HUDEP-2 (cell line): ENCODE data around the gene AWAT2.
"Not testable (repeated sequence)": the region's sequence is repeated elsewhere in the genome, so short reads cannot be mapped to it uniquely, and the experiment has no call there.

Experiments used
- DNase-seq, 76 experiments: peaks; one replicate each; lab custom pipeline; 2025; ENCODE audit not compliant: unreplicated experiment in 76 of 76; lab: John Stamatoyannopoulos, UW

AWAT2 gene

DNA sequence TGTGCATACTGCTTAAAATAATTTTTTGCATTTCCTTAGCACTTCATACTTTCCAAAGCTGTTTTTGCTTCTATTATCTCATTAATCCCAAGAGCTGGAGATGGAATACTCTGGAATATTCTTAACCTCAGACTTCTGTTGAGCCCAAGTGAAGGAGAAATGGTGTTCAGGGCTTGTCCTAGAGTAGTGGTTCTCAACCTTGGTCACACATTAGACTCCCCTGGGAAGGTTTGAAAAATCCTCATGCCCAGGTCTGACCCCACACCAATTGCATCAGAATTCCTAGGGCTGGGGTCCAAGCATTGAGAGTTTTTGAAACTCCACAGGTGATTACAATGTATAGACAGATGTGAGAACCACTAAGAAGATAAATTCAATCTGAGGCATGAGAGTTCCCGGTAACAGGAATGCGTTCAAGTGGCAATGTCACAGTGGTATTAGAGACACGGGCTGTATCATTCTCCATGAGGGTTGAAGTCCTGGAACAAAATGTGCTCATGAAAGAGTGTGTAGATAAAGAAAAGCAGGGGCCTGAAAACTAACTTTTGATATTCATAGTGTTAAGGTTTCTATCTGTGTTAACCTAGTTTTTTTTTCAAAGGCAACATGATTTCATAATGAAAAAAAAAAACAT, 47.9 kb downstream of the AWAT2 start:
- no peak for DNase-seq

DNA sequence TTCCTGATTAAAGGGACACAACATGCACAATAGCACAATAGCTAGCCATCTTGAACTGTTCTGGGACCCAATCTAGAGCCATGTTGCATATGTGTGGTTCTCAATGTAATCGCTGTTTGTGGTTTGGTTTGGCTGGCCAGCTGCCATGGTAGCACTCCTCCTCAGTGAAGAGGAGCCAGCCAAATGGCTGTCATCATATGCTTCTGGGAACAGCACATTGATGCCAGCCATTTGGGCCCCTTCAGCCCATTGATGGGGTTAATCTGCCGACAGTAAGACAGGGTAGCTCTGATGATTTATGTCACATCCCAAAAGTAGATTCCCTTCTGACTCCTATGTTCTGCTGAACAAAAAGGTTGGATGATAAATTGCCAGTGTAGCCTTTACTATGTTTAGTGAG, 48.5 kb downstream of the AWAT2 start:
- DNase-seq: peak in 11 of 76 experiments; percentile 0 to 10 (median 1)

DNA sequence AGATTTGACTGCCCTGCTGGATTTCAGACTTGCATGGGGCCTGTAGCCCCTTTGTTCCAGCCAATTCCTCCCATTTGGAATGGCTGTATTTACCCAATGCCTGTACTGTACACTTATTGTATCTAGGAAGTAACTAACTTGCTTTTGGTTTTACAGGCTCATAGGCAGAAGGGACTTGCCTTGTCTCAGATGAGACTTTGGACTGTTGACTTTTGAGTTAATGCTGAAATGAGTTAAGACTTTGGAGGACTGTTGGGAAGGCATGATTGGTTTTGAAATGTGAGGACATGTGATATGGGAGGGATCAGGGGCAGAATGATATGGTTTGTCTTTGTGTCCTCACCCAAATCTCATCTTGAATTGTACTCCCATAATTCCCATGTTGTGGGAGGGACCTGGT, 51.4 kb downstream of the AWAT2 start:
- DNase-seq: not testable (repeated sequence)

DNA sequence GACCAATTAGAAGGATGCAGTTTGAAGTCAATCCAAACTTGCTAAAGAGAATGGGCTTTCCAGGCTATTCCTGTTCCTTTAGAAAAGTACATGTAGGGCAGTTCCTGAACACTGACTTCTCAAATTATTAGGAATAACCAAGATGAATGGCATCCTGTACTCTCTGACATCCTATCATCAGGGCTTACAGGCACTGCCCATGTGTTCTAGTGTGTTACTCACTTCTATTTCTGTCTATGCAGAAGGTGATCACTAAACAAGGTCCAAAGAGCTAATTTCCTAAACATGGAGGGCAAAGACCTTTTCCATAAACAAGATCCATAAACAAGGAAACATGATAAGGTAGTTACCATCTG, 53.6 kb downstream of the AWAT2 start:
- no peak for DNase-seq

DNA sequence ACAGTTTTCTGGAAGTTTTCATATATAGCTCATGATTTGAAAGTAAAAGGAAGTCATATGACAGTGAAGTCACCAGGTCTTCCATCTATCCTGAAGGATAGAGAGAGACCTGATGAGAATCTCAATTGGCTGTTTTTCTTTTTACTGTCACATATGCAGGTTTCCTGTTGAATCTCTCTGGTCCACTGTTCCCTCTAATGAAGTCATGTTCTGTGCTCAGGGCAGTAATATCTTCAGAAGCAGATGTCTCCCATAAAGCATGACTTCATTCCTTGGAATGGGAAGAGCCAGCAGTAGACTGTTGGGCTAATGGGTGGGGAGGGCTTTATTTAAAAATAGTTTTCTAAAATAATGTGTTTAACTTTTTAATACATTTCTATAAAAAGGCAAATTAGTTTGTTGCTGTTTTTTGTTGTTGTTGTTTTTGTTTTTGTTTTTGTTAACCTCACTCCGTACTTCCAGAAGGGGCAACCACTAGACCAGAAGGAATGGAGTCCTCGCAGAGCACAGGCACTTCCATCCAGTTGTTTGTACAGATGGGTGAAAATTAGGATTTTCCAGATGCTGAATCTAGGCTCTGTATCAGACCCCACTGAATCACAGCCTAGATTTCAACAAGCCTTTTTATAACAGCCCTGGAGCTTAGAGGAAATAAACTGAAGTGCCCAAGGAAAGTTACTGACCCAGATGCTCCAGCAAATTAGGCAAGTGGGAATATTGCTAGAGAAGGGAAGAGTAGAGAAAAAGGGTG, 54.2 kb downstream of the AWAT2 start:
- DNase-seq: no peak

DNA sequence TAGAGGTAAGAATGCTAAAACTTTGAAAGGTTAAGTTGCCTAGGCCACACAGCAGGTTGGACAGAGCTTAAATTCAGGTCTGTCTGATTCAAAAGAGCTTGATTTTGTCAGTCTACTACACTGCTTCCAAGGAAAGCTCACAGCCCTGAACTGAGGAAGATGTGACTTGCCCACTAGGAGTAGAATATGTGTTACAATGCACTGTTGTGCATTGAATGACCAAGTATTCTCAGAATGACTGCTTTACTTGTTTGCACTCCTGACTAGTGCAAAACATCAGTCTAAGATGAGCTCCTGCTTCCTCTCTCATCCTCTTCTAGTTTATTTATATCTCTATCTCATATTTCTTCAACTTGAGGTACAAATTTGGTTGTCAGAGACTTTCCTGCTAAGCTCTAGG, 56.2 kb downstream of the AWAT2 start:
- no peak for DNase-seq

DNA sequence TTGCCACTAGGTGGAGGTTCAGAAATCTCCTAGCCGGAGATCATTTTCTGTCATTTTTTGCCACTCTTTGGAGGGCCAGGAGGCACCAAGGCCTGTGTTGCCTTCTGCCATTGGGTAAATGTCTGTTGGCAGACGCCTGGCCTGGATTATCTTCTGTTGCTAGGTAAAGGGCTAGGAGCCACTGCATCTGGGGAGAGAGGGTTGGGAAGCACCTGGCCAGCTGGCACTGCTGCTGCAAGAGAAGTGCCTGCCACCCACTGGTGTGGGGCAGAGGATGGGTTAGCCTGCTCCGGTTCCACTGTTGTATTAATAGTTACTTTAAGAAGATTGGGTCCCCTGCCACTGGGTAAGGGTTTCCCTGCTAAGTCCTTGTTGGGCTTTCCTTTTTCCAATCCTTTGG, 58.1 kb downstream of the AWAT2 start:
- no peak for DNase-seq
